Progenitor cell of endocrine pancreas (in vitro differentiated cells): ENCODE measurements around the gene GNAI2. TPM values are rescaled to one million over a fixed set of nuclear protein-coding genes. Genes with fewer than 3 reads are reported as not detected.

Source experiments
- DNase-seq: peaks from one replicate; pipeline ENCODE4 v3.0.0; 2021; ENCODE audit warnings: low spot score; ENCODE audit not compliant: unreplicated experiment
- H3K27ac Mint-ChIP-seq: 2 replicates; pipeline ENCODE4 v1.8.0; 2021; ENCODE audit warnings: mild to moderate bottlenecking, moderate library complexity, mixed read lengths
- H3K27me3 Mint-ChIP-seq: 2 replicates; pipeline ENCODE4 v1.8.0; 2021; ENCODE audit warnings: mixed read lengths
- H3K36me3 Mint-ChIP-seq: 2 replicates; pipeline ENCODE4 v1.8.0; 2022; ENCODE audit warnings: mixed read lengths; ENCODE audit not compliant: insufficient read depth
- H3K4me1 Mint-ChIP-seq: 2 replicates; pipeline ENCODE4 v1.8.0; 2021; ENCODE audit warnings: low read depth, mixed read lengths
- H3K4me3 Mint-ChIP-seq: 2 replicates; pipeline ENCODE4 v1.8.0; 2021; ENCODE audit warnings: low read depth, mild to moderate bottlenecking, moderate library complexity, mixed read lengths
- H3K9me3 Mint-ChIP-seq: 2 replicates; pipeline ENCODE4 v1.8.0; 2021; ENCODE audit warnings: low read depth, mixed read lengths
- CTCF ChIP-seq: fragments of 200-600 bp; sonication (generic); IDR thresholded peaks from one replicate; pipeline ENCODE4 v1.5.0; 2021; ENCODE audit warnings: antibody characterized with exemption, mild to moderate bottlenecking; ENCODE audit not compliant: unreplicated experiment
- total RNA-seq: library from RNA; stranded (reverse); gene quantifications from 2 replicates; pipeline ENCODE4 v1.2.1, GENCODE V29; 2021

GNAI2 gene
- total RNA-seq, 1 donor from 2014 or later = 171 TPM

GRCh38 chr3:50264964-50265485 lies 29.0 kb downstream of the GNAI2 start:
- DNase-seq = no peak
- Mint-ChIP-seq H3K36me3 (no peaks in the 10 kb centered on the region), H3K27me3 (peaks cover 3% of the 10 kb centered on the region), H3K4me1 (peaks cover 39% of the 10 kb centered on the region), H3K4me3 (peak overlapping the region; percentile 38), H3K9me3 (no peaks in the 10 kb centered on the region), H3K27ac (peak overlapping the region; percentile 98)
- TF ChIP-seq CTCF = no peak

GRCh38 chr3:50265571-50265970 lies 29.6 kb downstream of the GNAI2 start:
- no peak for TF ChIP-seq CTCF
- DNase-seq = no peak
- no peaks in the 10 kb centered on the region for H3K36me3 Mint-ChIP-seq
- H3K27ac Mint-ChIP-seq = peak overlapping the region; percentile 92
- H3K27me3 Mint-ChIP-seq = peaks cover 3% of the 10 kb centered on the region
- no peaks in the 10 kb centered on the region for H3K9me3 Mint-ChIP-seq
- H3K4me3 Mint-ChIP-seq = no peak overlapping the region
- peaks cover 39% of the 10 kb centered on the region for H3K4me1 Mint-ChIP-seq

- no peak for TF ChIP-seq CTCF
- DNase-seq = no peak
- Mint-ChIP-seq H3K4me3 (no peak overlapping the region), H3K27ac (peak overlapping the region; percentile 92), H3K4me1 (peaks cover 38% of the 10 kb centered on the region), H3K9me3 (no peaks in the 10 kb centered on the region), H3K27me3 (peaks cover 3% of the 10 kb centered on the region), H3K36me3 (no peaks in the 10 kb centered on the region)
Measured at GRCh38 chr3:50266017-50266416, 30.0 kb downstream of the GNAI2 start.

- Mint-ChIP-seq H3K4me1 (peaks cover 41% of the 10 kb centered on the region), H3K36me3 (no peaks in the 10 kb centered on the region), H3K27ac (peak overlapping the region; percentile 59), H3K27me3 (peaks cover 3% of the 10 kb centered on the region), H3K4me3 (no peak overlapping the region), H3K9me3 (no peaks in the 10 kb centered on the region)
- no peak for TF ChIP-seq CTCF
- DNase-seq = no peak
Measured at GRCh38 chr3:50266836-50267235, 30.8 kb downstream of the GNAI2 start.

GRCh38 chr3:50267280-50267913 lies 31.4 kb downstream of the GNAI2 start:
- peaks cover 3% of the 10 kb centered on the region for H3K27me3 Mint-ChIP-seq
- peaks cover 41% of the 10 kb centered on the region for H3K4me1 Mint-ChIP-seq
- H3K4me3 Mint-ChIP-seq = peak overlapping the region; percentile 41
- H3K9me3 Mint-ChIP-seq = no peaks in the 10 kb centered on the region
- DNase-seq = no peak
- peak overlapping the region; percentile 59 for H3K27ac Mint-ChIP-seq
- no peaks in the 10 kb centered on the region for H3K36me3 Mint-ChIP-seq
- no peak for TF ChIP-seq CTCF
